ENCODE results near the gene CR1L.

Gene CR1L

DNA sequence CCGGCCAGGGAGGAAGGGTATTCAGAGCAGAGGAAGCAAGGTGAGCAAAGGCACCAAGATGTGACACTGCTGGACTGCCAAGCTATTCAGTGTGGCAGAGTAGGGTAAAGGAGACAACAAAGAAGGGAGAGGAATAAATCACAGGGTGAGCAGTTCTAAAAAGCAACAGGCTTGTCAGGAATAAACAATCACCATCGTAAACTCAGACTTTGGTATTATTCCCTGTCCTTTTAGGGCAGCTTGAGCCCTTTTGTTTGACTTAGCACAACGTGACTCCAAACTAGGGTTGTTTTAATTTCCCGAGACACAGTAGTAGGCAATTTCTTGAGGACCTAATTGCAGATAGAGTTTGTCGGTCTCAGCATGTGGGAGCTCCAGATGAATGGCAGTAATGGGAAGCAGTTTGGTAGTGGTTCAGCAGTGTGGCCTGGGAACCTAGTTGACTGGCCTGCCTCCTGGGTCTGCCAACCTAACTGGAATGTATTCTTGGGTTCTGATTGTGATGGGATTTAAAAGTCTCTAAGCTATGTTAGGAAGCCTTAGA lies 4.3 kb downstream of the CR1L start:
- CTCF ChIA-PET = interaction anchor here (0.6 to 0.7 kb wide), 3 partner anchors 42 to 575 kb away, joined by 3 to 4 read pairs (median 3); no protein-coding TSS in a partner anchor
- Histone ChIP-seq H3K27ac (ENCODE audit: extremely low read depth, low read depth, low read length) (no peak overlapping the region), H3K4me1 (ENCODE audit: control insufficient read depth, insufficient read depth, low read length) (no peaks in the 10 kb centered on the region), H3K4me3 (ENCODE audit: low read depth, low read length) (no peak overlapping the region), H3K36me3 (ENCODE audit: control insufficient read depth in 2 of 2, insufficient read depth in 1 of 2, low read length in 2 of 2) (no peaks in the 10 kb centered on the region), H3K9me3 (ENCODE audit: control insufficient read depth, insufficient read depth, low read depth, low read length) (no peaks in the 10 kb centered on the region)
- POLR2A ChIA-PET = no interaction called here
- TF ChIP-seq ZNF423 (tag by site-specific recombination; IDR thresholded peaks at IDR 0.05) (0 out of 2 replicates have a peak, but pooled peaks have one; percentile 15), ZIC2 (tag by site-specific recombination; IDR thresholded peaks at IDR 0.05) (peak; percentile 98), OSR2 (tag by site-specific recombination; IDR thresholded peaks at IDR 0.05) (peak; percentile 48; the same call in 1 of the 2 replicates), ZNF350 (tag by site-specific recombination; IDR thresholded peaks at IDR 0.05) (no peak), ZNF114 (tag by site-specific recombination; IDR thresholded peaks at IDR 0.05) (no peak), KLF8 (tag by site-specific recombination; IDR thresholded peaks at IDR 0.05) (no peak), ZNF626 (tag by site-specific recombination; IDR thresholded peaks at IDR 0.05) (no peak), ZBTB8A (tag by site-specific recombination; IDR thresholded peaks at IDR 0.05) (peak; percentile 37; the same call in 1 of the 2 replicates), ZNF529 (tag by site-specific recombination; IDR thresholded peaks at IDR 0.05; ENCODE audit: insufficient replicate concordance) (no peak), ZFP41 (tag by site-specific recombination; IDR thresholded peaks at IDR 0.05; ENCODE audit: borderline replicate concordance) (no peak), SALL2 (tag by site-specific recombination; IDR thresholded peaks at IDR 0.05; ENCODE audit: borderline replicate concordance) (no peak), ZNF426 (tag by site-specific recombination; IDR thresholded peaks at IDR 0.05) (no peak), WT1 (tag by site-specific recombination; IDR thresholded peaks at IDR 0.05) (0 out of 2 replicates have a peak, but pooled peaks have one; percentile 10), ZNF138 (tag by site-specific recombination; IDR thresholded peaks at IDR 0.05; ENCODE audit: borderline replicate concordance) (no peak), FEZF1 (tag by site-specific recombination; IDR thresholded peaks at IDR 0.05) (peak; percentile 84), ZNF629 (tag by site-specific recombination; IDR thresholded peaks at IDR 0.05) (no peak), ZNF555 (tag by site-specific recombination; conservative IDR thresholded peaks at IDR 0.05) (no peak), KLF16 (tag by site-specific recombination; IDR thresholded peaks at IDR 0.05) (no peak), ZNF24 (tag by site-specific recombination; IDR thresholded peaks at IDR 0.05) (no peak), GLIS1 (tag by site-specific recombination; IDR thresholded peaks at IDR 0.05) (peak; percentile 46; the same call in 1 of the 2 replicates), KLF7 (tag by site-specific recombination; IDR thresholded peaks at IDR 0.05; ENCODE audit: borderline replicate concordance) (no peak), SP3 (tag by site-specific recombination; IDR thresholded peaks at IDR 0.05) (no peak), RBAK (tag by site-specific recombination; IDR thresholded peaks at IDR 0.05) (no peak), ZNF433 (tag by site-specific recombination; IDR thresholded peaks at IDR 0.05; ENCODE audit: low read depth) (no peak), ZSCAN23 (tag by site-specific recombination; IDR thresholded peaks at IDR 0.05) (no peak), ZNF600 (tag by site-specific recombination; IDR thresholded peaks at IDR 0.05) (no peak)
- TF ChIP-seq, protein P1, sequence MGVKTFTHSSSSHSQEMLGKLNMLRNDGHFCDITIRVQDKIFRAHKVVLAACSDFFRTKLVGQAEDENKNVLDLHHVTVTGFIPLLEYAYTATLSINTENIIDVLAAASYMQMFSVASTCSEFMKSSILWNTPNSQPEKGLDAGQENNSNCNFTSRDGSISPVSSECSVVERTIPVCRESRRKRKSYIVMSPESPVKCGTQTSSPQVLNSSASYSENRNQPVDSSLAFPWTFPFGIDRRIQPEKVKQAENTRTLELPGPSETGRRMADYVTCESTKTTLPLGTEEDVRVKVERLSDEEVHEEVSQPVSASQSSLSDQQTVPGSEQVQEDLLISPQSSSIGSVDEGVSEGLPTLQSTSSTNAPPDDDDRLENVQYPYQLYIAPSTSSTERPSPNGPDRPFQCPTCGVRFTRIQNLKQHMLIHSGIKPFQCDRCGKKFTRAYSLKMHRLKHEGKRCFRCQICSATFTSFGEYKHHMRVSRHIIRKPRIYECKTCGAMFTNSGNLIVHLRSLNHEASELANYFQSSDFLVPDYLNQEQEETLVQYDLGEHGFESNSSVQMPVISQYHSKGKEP (tag by site-specific recombination; IDR thresholded peaks at IDR 0.05) = no peak
- TF ChIP-seq, protein P2, sequence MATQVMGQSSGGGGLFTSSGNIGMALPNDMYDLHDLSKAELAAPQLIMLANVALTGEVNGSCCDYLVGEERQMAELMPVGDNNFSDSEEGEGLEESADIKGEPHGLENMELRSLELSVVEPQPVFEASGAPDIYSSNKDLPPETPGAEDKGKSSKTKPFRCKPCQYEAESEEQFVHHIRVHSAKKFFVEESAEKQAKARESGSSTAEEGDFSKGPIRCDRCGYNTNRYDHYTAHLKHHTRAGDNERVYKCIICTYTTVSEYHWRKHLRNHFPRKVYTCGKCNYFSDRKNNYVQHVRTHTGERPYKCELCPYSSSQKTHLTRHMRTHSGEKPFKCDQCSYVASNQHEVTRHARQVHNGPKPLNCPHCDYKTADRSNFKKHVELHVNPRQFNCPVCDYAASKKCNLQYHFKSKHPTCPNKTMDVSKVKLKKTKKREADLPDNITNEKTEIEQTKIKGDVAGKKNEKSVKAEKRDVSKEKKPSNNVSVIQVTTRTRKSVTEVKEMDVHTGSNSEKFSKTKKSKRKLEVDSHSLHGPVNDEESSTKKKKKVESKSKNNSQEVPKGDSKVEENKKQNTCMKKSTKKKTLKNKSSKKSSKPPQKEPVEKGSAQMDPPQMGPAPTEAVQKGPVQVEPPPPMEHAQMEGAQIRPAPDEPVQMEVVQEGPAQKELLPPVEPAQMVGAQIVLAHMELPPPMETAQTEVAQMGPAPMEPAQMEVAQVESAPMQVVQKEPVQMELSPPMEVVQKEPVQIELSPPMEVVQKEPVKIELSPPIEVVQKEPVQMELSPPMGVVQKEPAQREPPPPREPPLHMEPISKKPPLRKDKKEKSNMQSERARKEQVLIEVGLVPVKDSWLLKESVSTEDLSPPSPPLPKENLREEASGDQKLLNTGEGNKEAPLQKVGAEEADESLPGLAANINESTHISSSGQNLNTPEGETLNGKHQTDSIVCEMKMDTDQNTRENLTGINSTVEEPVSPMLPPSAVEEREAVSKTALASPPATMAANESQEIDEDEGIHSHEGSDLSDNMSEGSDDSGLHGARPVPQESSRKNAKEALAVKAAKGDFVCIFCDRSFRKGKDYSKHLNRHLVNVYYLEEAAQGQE (tag by site-specific recombination; IDR thresholded peaks at IDR 0.05) = no peak
- TF ChIP-seq, protein P3, sequence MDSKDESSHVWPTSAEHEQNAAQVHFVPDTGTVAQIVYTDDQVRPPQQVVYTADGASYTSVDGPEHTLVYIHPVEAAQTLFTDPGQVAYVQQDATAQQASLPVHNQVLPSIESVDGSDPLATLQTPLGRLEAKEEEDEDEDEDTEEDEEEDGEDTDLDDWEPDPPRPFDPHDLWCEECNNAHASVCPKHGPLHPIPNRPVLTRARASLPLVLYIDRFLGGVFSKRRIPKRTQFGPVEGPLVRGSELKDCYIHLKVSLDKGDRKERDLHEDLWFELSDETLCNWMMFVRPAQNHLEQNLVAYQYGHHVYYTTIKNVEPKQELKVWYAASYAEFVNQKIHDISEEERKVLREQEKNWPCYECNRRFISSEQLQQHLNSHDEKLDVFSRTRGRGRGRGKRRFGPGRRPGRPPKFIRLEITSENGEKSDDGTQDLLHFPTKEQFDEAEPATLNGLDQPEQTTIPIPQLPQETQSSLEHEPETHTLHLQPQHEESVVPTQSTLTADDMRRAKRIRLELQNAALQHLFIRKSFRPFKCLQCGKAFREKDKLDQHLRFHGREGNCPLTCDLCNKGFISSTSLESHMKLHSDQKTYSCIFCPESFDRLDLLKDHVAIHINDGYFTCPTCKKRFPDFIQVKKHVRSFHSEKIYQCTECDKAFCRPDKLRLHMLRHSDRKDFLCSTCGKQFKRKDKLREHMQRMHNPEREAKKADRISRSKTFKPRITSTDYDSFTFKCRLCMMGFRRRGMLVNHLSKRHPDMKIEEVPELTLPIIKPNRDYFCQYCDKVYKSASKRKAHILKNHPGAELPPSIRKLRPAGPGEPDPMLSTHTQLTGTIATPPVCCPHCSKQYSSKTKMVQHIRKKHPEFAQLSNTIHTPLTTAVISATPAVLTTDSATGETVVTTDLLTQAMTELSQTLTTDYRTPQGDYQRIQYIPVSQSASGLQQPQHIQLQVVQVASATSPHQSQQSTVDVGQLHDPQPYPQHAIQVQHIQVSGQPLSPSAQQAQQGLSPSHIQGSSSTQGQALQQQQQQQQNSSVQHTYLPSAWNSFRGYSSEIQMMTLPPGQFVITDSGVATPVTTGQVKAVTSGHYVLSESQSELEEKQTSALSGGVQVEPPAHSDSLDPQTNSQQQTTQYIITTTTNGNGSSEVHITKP (tag by site-specific recombination; IDR thresholded peaks at IDR 0.05) = no peak
- TF ChIP-seq, protein P4, sequence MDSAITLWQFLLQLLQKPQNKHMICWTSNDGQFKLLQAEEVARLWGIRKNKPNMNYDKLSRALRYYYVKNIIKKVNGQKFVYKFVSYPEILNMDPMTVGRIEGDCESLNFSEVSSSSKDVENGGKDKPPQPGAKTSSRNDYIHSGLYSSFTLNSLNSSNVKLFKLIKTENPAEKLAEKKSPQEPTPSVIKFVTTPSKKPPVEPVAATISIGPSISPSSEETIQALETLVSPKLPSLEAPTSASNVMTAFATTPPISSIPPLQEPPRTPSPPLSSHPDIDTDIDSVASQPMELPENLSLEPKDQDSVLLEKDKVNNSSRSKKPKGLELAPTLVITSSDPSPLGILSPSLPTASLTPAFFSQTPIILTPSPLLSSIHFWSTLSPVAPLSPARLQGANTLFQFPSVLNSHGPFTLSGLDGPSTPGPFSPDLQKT (IDR thresholded peaks at IDR 0.05; ENCODE audit: borderline replicate concordance, low read depth, low read length) = no peak
